Neural crest cell (in vitro differentiated cells): Measurements from ENCODE around the gene AFAP1L1. TPM values are rescaled to one million over a fixed set of nuclear protein-coding genes. Genes with fewer than 3 reads are reported as not detected.

ENCODE experiments used
- DNase-seq: peaks from one replicate; pipeline ENCODE4 v3.0.0; 2021; ENCODE audit warnings: low read depth, mixed read lengths, low spot score
- H3K27ac Mint-ChIP-seq: one replicate; pipeline ENCODE4 v1.8.0; 2021; ENCODE audit warnings: mild to moderate bottlenecking, mixed read lengths; ENCODE audit not compliant: unreplicated experiment
- H3K27me3 Mint-ChIP-seq: 2 replicates; pipeline ENCODE4 v1.8.0; 2021; ENCODE audit warnings: low read depth, mild to moderate bottlenecking, mixed read lengths
- H3K36me3 Mint-ChIP-seq: 2 replicates; pipeline ENCODE4 v1.8.0; 2021; ENCODE audit warnings: low read depth, mild to moderate bottlenecking, mixed read lengths
- H3K4me1 Mint-ChIP-seq: 2 replicates; pipeline ENCODE4 v1.8.0; 2021; ENCODE audit warnings: mixed read lengths
- H3K4me3 Mint-ChIP-seq: one replicate; pipeline ENCODE4 v1.8.0; 2021; ENCODE audit warnings: mild to moderate bottlenecking, mixed read lengths
- H3K9me3 Mint-ChIP-seq: 2 replicates; pipeline ENCODE4 v1.8.0; 2021; ENCODE audit warnings: mixed read lengths
- total RNA-seq: library from RNA; stranded (reverse); gene quantifications from 2 replicates; pipeline ENCODE4 v1.2.1, GENCODE V29; 2021
- TF ChIP-seq, protein P1 (sequence below): fragments of 200-600 bp; sonication (generic); conservative IDR thresholded peaks from 2 replicates; pipeline ENCODE4 v1.5.0; 2021; ENCODE audit warnings: antibody characterized with exemption, mild to moderate bottlenecking

The AFAP1L1 gene
- total RNA-seq, 1 donor from 2014 or later = 11.6 TPM

- Mint-ChIP-seq H3K4me3 (no peak overlapping the region), H3K36me3 (peaks cover 6% of the 10 kb centered on the region), H3K4me1 (no peaks in the 10 kb centered on the region), H3K27me3 (peaks cover 19% of the 10 kb centered on the region), H3K27ac (no peak overlapping the region), H3K9me3 (no peaks in the 10 kb centered on the region)
- DNase-seq = no peak
- TF ChIP-seq, protein P1, sequence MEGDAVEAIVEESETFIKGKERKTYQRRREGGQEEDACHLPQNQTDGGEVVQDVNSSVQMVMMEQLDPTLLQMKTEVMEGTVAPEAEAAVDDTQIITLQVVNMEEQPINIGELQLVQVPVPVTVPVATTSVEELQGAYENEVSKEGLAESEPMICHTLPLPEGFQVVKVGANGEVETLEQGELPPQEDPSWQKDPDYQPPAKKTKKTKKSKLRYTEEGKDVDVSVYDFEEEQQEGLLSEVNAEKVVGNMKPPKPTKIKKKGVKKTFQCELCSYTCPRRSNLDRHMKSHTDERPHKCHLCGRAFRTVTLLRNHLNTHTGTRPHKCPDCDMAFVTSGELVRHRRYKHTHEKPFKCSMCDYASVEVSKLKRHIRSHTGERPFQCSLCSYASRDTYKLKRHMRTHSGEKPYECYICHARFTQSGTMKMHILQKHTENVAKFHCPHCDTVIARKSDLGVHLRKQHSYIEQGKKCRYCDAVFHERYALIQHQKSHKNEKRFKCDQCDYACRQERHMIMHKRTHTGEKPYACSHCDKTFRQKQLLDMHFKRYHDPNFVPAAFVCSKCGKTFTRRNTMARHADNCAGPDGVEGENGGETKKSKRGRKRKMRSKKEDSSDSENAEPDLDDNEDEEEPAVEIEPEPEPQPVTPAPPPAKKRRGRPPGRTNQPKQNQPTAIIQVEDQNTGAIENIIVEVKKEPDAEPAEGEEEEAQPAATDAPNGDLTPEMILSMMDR = no peak
Measured at GRCh38 chr5:149280802-149281201, 9.1 kb downstream of the AFAP1L1 start.

DNA sequence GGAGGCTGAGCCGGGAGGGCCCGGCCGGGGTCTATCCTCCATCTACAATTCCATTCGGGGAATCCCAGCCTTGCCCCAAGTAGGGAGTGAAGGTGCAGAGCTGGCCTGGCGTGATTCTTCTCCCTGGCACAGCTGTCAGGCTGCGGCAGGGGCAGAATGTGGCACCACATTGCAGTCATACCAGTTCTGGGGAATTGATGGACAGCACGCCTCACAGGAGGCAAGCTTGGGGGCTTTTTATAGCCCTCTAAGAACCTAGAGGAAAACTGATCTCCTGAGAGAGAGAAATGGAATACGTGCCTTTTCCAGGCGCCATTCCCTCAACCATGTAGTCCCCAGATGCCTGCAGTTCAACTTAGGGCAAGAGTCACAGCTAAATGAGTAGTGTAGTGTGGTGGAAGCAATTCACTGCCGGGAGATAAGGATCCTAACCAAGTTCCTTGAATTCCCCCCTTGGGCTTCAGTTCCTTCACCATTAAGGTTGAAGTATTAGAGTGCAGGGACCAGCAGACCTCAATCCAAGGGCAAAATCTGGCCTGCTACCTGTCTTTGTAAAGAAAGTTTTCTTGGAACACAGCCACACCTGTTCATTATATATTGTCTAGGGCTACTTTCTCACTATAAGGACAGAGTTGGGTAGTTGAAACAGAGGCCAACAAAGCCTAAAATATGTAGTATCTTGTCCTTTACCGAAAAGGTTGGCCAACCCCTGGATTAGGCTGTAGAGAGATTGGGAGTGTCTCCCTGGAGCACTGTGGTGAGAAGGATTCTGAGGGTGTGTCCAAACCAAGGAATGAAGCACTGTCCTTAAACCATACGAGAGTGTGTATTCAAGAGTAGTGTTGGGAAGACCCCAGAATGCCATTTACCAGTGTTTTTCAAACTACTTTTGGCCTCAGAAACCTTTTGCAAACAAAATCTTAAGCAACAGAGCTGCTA, 10.6 kb downstream of the AFAP1L1 start:
- H3K4me1 Mint-ChIP-seq = no peaks in the 10 kb centered on the region
- H3K36me3 Mint-ChIP-seq = peaks cover 6% of the 10 kb centered on the region
- H3K4me3 Mint-ChIP-seq = no peak overlapping the region
- peaks cover 12% of the 10 kb centered on the region for H3K27me3 Mint-ChIP-seq
- TF ChIP-seq, protein P1 = no peak
- H3K9me3 Mint-ChIP-seq = no peaks in the 10 kb centered on the region
- no peak for DNase-seq
- H3K27ac Mint-ChIP-seq = no peak overlapping the region

- DNase-seq = no peak
- Mint-ChIP-seq H3K27me3 (peaks cover 10% of the 10 kb centered on the region), H3K36me3 (peaks cover 6% of the 10 kb centered on the region), H3K4me1 (no peaks in the 10 kb centered on the region), H3K9me3 (no peaks in the 10 kb centered on the region), H3K27ac (no peak overlapping the region), H3K4me3 (no peak overlapping the region)
- TF ChIP-seq, protein P1 = no peak
Measured at GRCh38 chr5:149282966-149283332, 11.3 kb downstream of the AFAP1L1 start.

GRCh38 chr5:149283626-149284480, 12.2 kb downstream of the AFAP1L1 start:
- H3K36me3 Mint-ChIP-seq = peaks cover 3% of the 10 kb centered on the region
- TF ChIP-seq, protein P1 = no peak

GRCh38 chr5:149284501-149284900, 12.8 kb downstream of the AFAP1L1 start:
- Mint-ChIP-seq H3K27me3 (no peaks in the 10 kb centered on the region), H3K4me3 (no peak overlapping the region), H3K9me3 (no peaks in the 10 kb centered on the region), H3K27ac (no peak overlapping the region), H3K36me3 (peaks cover 3% of the 10 kb centered on the region), H3K4me1 (peaks cover 9% of the 10 kb centered on the region)
- DNase-seq = no peak
- TF ChIP-seq, protein P1 = no peak

More at GRCh38 chr5:149283626-149284480, 12.2 kb downstream of the AFAP1L1 start:
- H3K27ac Mint-ChIP-seq = no peak overlapping the region
- H3K27me3 Mint-ChIP-seq = peaks cover 1% of the 10 kb centered on the region
- no peak overlapping the region for H3K4me3 Mint-ChIP-seq
- H3K4me1 Mint-ChIP-seq = peaks cover 3% of the 10 kb centered on the region
- H3K9me3 Mint-ChIP-seq = no peaks in the 10 kb centered on the region
- DNase-seq = no peak
